ENCODE data around the gene MUSK. TPM values are rescaled to one million over a fixed set of nuclear protein-coding genes. Genes with fewer than 3 reads are reported as not detected.

Gene MUSK
- total RNA-seq, 1 donor from 2014 or later, result not detected

- no peaks in the 10 kb centered on the region for H3K4me1 Mint-ChIP-seq
- no peaks in the 10 kb centered on the region for H3K27me3 Mint-ChIP-seq (ENCODE audit: low read depth)
- H3K9me3 Mint-ChIP-seq, result no peaks in the 10 kb centered on the region
- no peak for DNase-seq (ENCODE audit: low read depth, low spot score)
- no peaks in the 10 kb centered on the region for H3K36me3 Mint-ChIP-seq (ENCODE audit: low read depth)
- TF ChIP-seq CTCF (conservative IDR thresholded peaks at IDR 0.05), result no peak
- no peak overlapping the region for H3K27ac Mint-ChIP-seq (ENCODE audit: unreplicated experiment)
- no peak overlapping the region for H3K4me3 Mint-ChIP-seq
Measured at GRCh38 chr9:110788871-110789270, 120.3 kb downstream of the MUSK start.

GRCh38 chr9:110797611-110798010, 129.0 kb downstream of the MUSK start:
- Mint-ChIP-seq H3K27ac (ENCODE audit: unreplicated experiment) (no peak overlapping the region), H3K4me3 (no peak overlapping the region), H3K4me1 (peaks cover 5% of the 10 kb centered on the region), H3K9me3 (peaks cover 9% of the 10 kb centered on the region), H3K27me3 (ENCODE audit: low read depth) (no peaks in the 10 kb centered on the region), H3K36me3 (ENCODE audit: low read depth) (peaks cover 6% of the 10 kb centered on the region)
- no peak for DNase-seq (ENCODE audit: low read depth, low spot score)
- no peak for TF ChIP-seq CTCF (conservative IDR thresholded peaks at IDR 0.05)

GRCh38 chr9:110799396-110799795, 130.8 kb downstream of the MUSK start:
- H3K4me3 Mint-ChIP-seq, result no peak overlapping the region
- DNase-seq (ENCODE audit: low read depth, low spot score), result no peak
- H3K4me1 Mint-ChIP-seq, result peaks cover 7% of the 10 kb centered on the region
- H3K9me3 Mint-ChIP-seq, result peaks cover 9% of the 10 kb centered on the region
- TF ChIP-seq CTCF (conservative IDR thresholded peaks at IDR 0.05), result no peak
- H3K27ac Mint-ChIP-seq (ENCODE audit: unreplicated experiment), result no peak overlapping the region
- H3K27me3 Mint-ChIP-seq (ENCODE audit: low read depth), result no peaks in the 10 kb centered on the region
- peaks cover 6% of the 10 kb centered on the region for H3K36me3 Mint-ChIP-seq (ENCODE audit: low read depth)

GRCh38 chr9:110801426-110801825, 132.8 kb downstream of the MUSK start:
- H3K27me3 Mint-ChIP-seq (ENCODE audit: low read depth), result no peaks in the 10 kb centered on the region
- H3K4me1 Mint-ChIP-seq, result peaks cover 7% of the 10 kb centered on the region
- H3K4me3 Mint-ChIP-seq, result no peak overlapping the region
- peaks cover 6% of the 10 kb centered on the region for H3K36me3 Mint-ChIP-seq (ENCODE audit: low read depth)
- H3K9me3 Mint-ChIP-seq, result peaks cover 9% of the 10 kb centered on the region
- H3K27ac Mint-ChIP-seq (ENCODE audit: unreplicated experiment), result no peak overlapping the region
- TF ChIP-seq CTCF (conservative IDR thresholded peaks at IDR 0.05), result no peak
- DNase-seq (ENCODE audit: low read depth, low spot score), result no peak

- H3K27ac Mint-ChIP-seq (ENCODE audit: unreplicated experiment), result peak overlapping the region; percentile 3
- DNase-seq (ENCODE audit: low read depth, low spot score), result no peak
- H3K27me3 Mint-ChIP-seq (ENCODE audit: low read depth), result no peaks in the 10 kb centered on the region
- no peak for TF ChIP-seq CTCF (conservative IDR thresholded peaks at IDR 0.05)
- H3K9me3 Mint-ChIP-seq, result peaks cover 5% of the 10 kb centered on the region
- H3K4me1 Mint-ChIP-seq, result peaks cover 7% of the 10 kb centered on the region
- peaks cover 2% of the 10 kb centered on the region for H3K36me3 Mint-ChIP-seq (ENCODE audit: low read depth)
- H3K4me3 Mint-ChIP-seq, result no peak overlapping the region
Measured at GRCh38 chr9:110802416-110803035, 133.9 kb downstream of the MUSK start.

All from neural crest cell (in vitro differentiated cells).